Thoracic aorta (tissue), 2 donors: ENCODE measurements around the gene SHISA8. TPM values are rescaled to one million over a fixed set of nuclear protein-coding genes. Genes with fewer than 3 reads are reported as not detected.

Source experiments
- ATAC-seq: fragments of 150-250 bp; one replicate; pipeline ENCODE4 v1.8.0; 2017; ENCODE audit warnings: low read depth; ENCODE audit not compliant: insufficient number of reproducible peaks, low FRiP score
- DNase-seq: peaks from one replicate; pipeline ENCODE4 v3.0.0-alpha.2; 2020; ENCODE audit warnings: low spot score
- H3K27ac ChIP-seq, 2 donors: fragments of 200-600 bp; sonication (generic); 1 replicate in 1 of 2; 2 replicates in 1 of 2; pipeline ENCODE4 v1.5.1; 2016; ENCODE audit warnings: mild to moderate bottlenecking in 2 of 2, moderate library complexity in 2 of 2
- H3K27me3 ChIP-seq: fragments of 200-600 bp; sonication (generic); replicated peaks from 2 replicates; pipeline ENCODE4 v1.6.0; 2016; ENCODE audit warnings: mild to moderate bottlenecking; ENCODE audit not compliant: insufficient read depth
- H3K36me3 ChIP-seq: fragments of 200-600 bp; sonication (generic); one replicate; pipeline ENCODE4 v1.5.1; 2016
- H3K4me1 ChIP-seq, 2 donors: fragments of 200-600 bp; sonication (generic); 1 replicate in 1 of 2; 2 replicates in 1 of 2; pipeline versions ENCODE4 v1.5.1 to v1.6.0; 2016; ENCODE audit warnings: low read depth in 2 of 2, mild to moderate bottlenecking in 1 of 2; ENCODE audit not compliant: control insufficient read depth in 1 of 2
- H3K4me3 ChIP-seq: fragments of 200-600 bp; sonication (generic); 2 replicates; pipeline ENCODE4 v1.5.1; 2016; ENCODE audit warnings: mild to moderate bottlenecking
- H3K9me3 ChIP-seq: fragments of 200-600 bp; sonication (generic); 2 replicates; pipeline ENCODE4 v1.5.1; 2016
- CTCF ChIP-seq: fragments of 200-600 bp; sonication (generic); IDR thresholded peaks from one replicate; pipeline ENCODE4 v1.5.1; 2019; ENCODE audit warnings: antibody characterized with exemption
- total RNA-seq, 2 donors: library from RNA; depleted of rRNA; stranded (reverse); fragments of >200 nt; gene quantifications; one replicate each; pipeline versions ENCODE4 v1.1.0 to v1.2.3, GENCODE V29; 2016

The SHISA8 gene
- total RNA-seq, 2 donors from 2014 or later: not detected

GRCh38 chr22:41912338-41913039 lies 2.4 kb downstream of the SHISA8 start:
- peaks cover 27% of the 10 kb centered on the region for H3K27me3 ChIP-seq
- TF ChIP-seq CTCF: no peak
- H3K36me3 ChIP-seq: peaks cover under 1% of the 10 kb centered on the region
- H3K9me3 ChIP-seq: no peaks in the 10 kb centered on the region
- peaks cover 18 to 29% of the 10 kb centered on the region in 2 donors for H3K4me1 ChIP-seq
- peak overlapping the region in 1 of 2 donors; percentile 11 for H3K27ac ChIP-seq
- no peak overlapping the region for H3K4me3 ChIP-seq
- ATAC-seq (no peak), DNase-seq (no peak)

GRCh38 chr22:41911001-41911611 lies 3.8 kb downstream of the SHISA8 start:
- peaks cover 25% of the 10 kb centered on the region for H3K27me3 ChIP-seq
- H3K4me3 ChIP-seq: peak overlapping the region; percentile 63
- DNase-seq: no peak
- TF ChIP-seq CTCF: no peak
- H3K27ac ChIP-seq: peak overlapping the region in 1 of 2 donors; percentile 11
- H3K4me1 ChIP-seq: peaks cover 18 to 29% of the 10 kb centered on the region in 2 donors
- peaks cover 3% of the 10 kb centered on the region for H3K36me3 ChIP-seq
- no peak for ATAC-seq
- no peaks in the 10 kb centered on the region for H3K9me3 ChIP-seq

GRCh38 chr22:41910050-41911000 lies 4.5 kb downstream of the SHISA8 start:
- no peak overlapping the region for H3K27ac ChIP-seq
- H3K4me3 ChIP-seq: peak overlapping the region; percentile 63
- H3K9me3 ChIP-seq: no peaks in the 10 kb centered on the region
- peaks cover 18 to 27% of the 10 kb centered on the region in 2 donors for H3K4me1 ChIP-seq
- DNase-seq: no peak
- TF ChIP-seq CTCF: no peak
- peaks cover 8% of the 10 kb centered on the region for H3K36me3 ChIP-seq
- no peak for ATAC-seq
- peaks cover 17% of the 10 kb centered on the region for H3K27me3 ChIP-seq

- H3K4me3 ChIP-seq: peak overlapping the region; percentile 63
- H3K9me3 ChIP-seq: no peaks in the 10 kb centered on the region
- no peak overlapping the region for H3K27ac ChIP-seq
- peaks cover 14% of the 10 kb centered on the region for H3K27me3 ChIP-seq
- DNase-seq: no peak
- H3K36me3 ChIP-seq: peaks cover 14% of the 10 kb centered on the region
- ATAC-seq: no peak
- TF ChIP-seq CTCF: no peak
- peaks cover 13 to 19% of the 10 kb centered on the region in 2 donors for H3K4me1 ChIP-seq
These were observed 5.4 kb downstream of the SHISA8 start for GRCh38 chr22:41909310-41910049.
